Measurements from ENCODE around the gene AKAP13. TPM values are rescaled to one million over a fixed set of nuclear protein-coding genes. Genes with fewer than 3 reads are reported as not detected.
"Not testable (repeated sequence)": the region's sequence is repeated elsewhere in the genome, so short reads cannot be mapped to it uniquely, and the experiment has no call there.

Gene AKAP13
- total RNA-seq, 1 donor from 2014 or later: 84.9 TPM

GRCh38 chr15:85633859-85634258, 253.5 kb downstream of the AKAP13 start:
- no peak for ATAC-seq

GRCh38 chr15:85636351-85636750, 255.9 kb downstream of the AKAP13 start:
- ATAC-seq: no peak

GRCh38 chr15:85639752-85640381, 259.5 kb downstream of the AKAP13 start:
- ATAC-seq: peak; percentile 69

- ATAC-seq: no peak
Observed at GRCh38 chr15:85642065-85642692, 261.8 kb downstream of the AKAP13 start.

GRCh38 chr15:85642693-85643066, 262.3 kb downstream of the AKAP13 start:
- no peak for ATAC-seq

- ATAC-seq: peak; percentile 42
Observed at GRCh38 chr15:85646538-85647091, 266.2 kb downstream of the AKAP13 start.

- ATAC-seq: peak; percentile 45
Observed at GRCh38 chr15:85649372-85649771, 269.0 kb downstream of the AKAP13 start.

GRCh38 chr15:85651548-85651947, 271.1 kb downstream of the AKAP13 start:
- ATAC-seq: no peak

- no peak for ATAC-seq
Observed at GRCh38 chr15:85652457-85652856, 272.1 kb downstream of the AKAP13 start.

- ATAC-seq: no peak
Observed at GRCh38 chr15:85657132-85657531, 276.7 kb downstream of the AKAP13 start.

GRCh38 chr15:85658816-85659215, 278.4 kb downstream of the AKAP13 start:
- no peak for ATAC-seq

- ATAC-seq: no peak
Observed at GRCh38 chr15:85661859-85662258, 281.5 kb downstream of the AKAP13 start.

GRCh38 chr15:85665677-85666076, 285.3 kb downstream of the AKAP13 start:
- ATAC-seq: not testable (repeated sequence)

- peak; percentile 89 for ATAC-seq
Observed at GRCh38 chr15:85667491-85668424, 287.4 kb downstream of the AKAP13 start.

- ATAC-seq: no peak
Observed at GRCh38 chr15:85671156-85671555, 290.8 kb downstream of the AKAP13 start.

GRCh38 chr15:85672332-85673084, 292.1 kb downstream of the AKAP13 start:
- no peak for ATAC-seq

GRCh38 chr15:85673326-85673725, 292.9 kb downstream of the AKAP13 start:
- no peak for ATAC-seq

- no peak for ATAC-seq
Observed at GRCh38 chr15:85676342-85677098, 296.1 kb downstream of the AKAP13 start.

GRCh38 chr15:85679231-85679630, 298.8 kb downstream of the AKAP13 start:
- no peak for ATAC-seq

GRCh38 chr15:85681386-85681785, 301.0 kb downstream of the AKAP13 start:
- no peak for ATAC-seq

- ATAC-seq: no peak
Observed at GRCh38 chr15:85684174-85684710, 303.8 kb downstream of the AKAP13 start.
